Measurements from ENCODE around the gene INTS1. TPM values are rescaled to one million over a fixed set of nuclear protein-coding genes. Genes with fewer than 3 reads are reported as not detected.

Gene INTS1
- total RNA-seq, 1 donor, result 26.0 TPM

GRCh38 chr7:1461646-1462375, 42.4 kb downstream of the INTS1 start:
- no peaks in the 10 kb centered on the region for H3K9me3 ChIP-seq (ENCODE audit: low read depth, low read length)
- no peaks in the 10 kb centered on the region for H3K27me3 ChIP-seq (ENCODE audit: insufficient read depth, low read length)
- H3K4me3 ChIP-seq (ENCODE audit: low read length), result no peak overlapping the region
- H3K4me1 ChIP-seq (ENCODE audit: insufficient read depth, low read length), result peaks cover 42% of the 10 kb centered on the region

GRCh38 chr7:1460821-1461645, 43.2 kb downstream of the INTS1 start:
- peaks cover 42% of the 10 kb centered on the region for H3K4me1 ChIP-seq (ENCODE audit: insufficient read depth, low read length)
- H3K9me3 ChIP-seq (ENCODE audit: low read depth, low read length), result no peaks in the 10 kb centered on the region
- H3K27me3 ChIP-seq (ENCODE audit: insufficient read depth, low read length), result no peaks in the 10 kb centered on the region
- H3K4me3 ChIP-seq (ENCODE audit: low read length), result no peak overlapping the region

DNA sequence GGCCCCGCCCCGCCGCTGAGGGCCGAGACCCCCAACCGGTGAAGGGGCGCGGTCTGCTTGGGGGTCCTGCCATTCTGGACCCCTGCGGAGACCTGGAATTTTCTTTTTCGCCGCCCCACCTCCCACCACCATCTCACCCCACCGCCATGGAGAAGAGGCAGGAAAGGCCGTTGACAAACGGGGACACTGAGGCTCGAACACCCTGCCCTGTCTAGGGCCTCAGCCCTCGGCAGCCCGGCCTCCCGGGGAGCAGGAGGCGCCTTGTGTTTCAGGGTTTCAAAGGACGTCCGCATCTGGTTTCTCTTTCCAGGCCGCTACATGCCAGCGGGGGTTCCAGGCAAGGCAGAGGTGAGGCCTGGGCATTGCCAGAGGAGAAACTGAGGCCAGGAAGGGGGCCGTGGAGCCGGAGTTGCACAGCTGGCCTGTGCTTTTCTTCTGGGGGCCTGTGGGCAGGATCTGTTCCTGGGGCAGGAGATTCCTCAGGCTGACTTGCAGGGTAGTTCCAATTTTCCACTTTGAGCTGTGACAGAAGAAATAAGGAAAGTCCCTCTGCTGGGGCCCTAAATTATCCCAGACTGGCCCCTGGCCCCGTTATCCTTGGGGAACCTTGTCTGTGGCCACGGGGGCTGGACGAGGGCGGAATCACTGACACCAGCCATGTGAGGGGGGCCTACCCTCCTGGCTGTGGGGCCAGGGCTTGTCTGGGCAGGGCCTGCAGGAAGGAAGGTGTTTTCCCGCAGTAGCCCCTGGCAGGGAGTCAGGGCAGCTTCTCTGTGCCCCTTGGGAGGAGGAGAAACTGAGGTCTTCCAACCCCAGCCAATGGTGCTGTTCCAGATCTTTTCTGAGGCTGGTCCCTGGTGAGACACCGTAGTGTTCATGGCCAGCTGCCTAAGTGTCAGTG, 44.0 kb downstream of the INTS1 start:
- Histone ChIP-seq H3K9me3 (ENCODE audit: low read depth, low read length) (no peaks in the 10 kb centered on the region), H3K4me3 (ENCODE audit: low read length) (peak overlapping the region; percentile 42), H3K4me1 (ENCODE audit: insufficient read depth, low read length) (peaks cover 42% of the 10 kb centered on the region), H3K27me3 (ENCODE audit: insufficient read depth, low read length) (no peaks in the 10 kb centered on the region)

- H3K27me3 ChIP-seq (ENCODE audit: insufficient read depth, low read length), result no peaks in the 10 kb centered on the region
- H3K4me1 ChIP-seq (ENCODE audit: insufficient read depth, low read length), result peaks cover 42% of the 10 kb centered on the region
- no peaks in the 10 kb centered on the region for H3K9me3 ChIP-seq (ENCODE audit: low read depth, low read length)
- peak overlapping the region; percentile 62 for H3K4me3 ChIP-seq (ENCODE audit: low read length)
Observed at GRCh38 chr7:1459512-1459892, 44.7 kb downstream of the INTS1 start.

- Histone ChIP-seq H3K4me3 (ENCODE audit: low read length) (peak within 1 kb of the TSS; percentile 62), H3K4me1 (ENCODE audit: insufficient read depth, low read length) (peaks cover 42% of the 10 kb centered on the region), H3K27me3 (ENCODE audit: insufficient read depth, low read length) (no peaks in the 10 kb centered on the region), H3K9me3 (ENCODE audit: low read depth, low read length) (no peaks in the 10 kb centered on the region)
Observed at GRCh38 chr7:1458683-1459511, 45.3 kb downstream of the INTS1 start, which contains the start of gene MICALL2. TSS of gene MICALL2 (minus strand) at chr7:1459470. CDS start at chr7:1459326, 144 bp downstream.

- Histone ChIP-seq H3K9me3 (ENCODE audit: low read depth, low read length) (no peaks in the 10 kb centered on the region), H3K4me1 (ENCODE audit: insufficient read depth, low read length) (peaks cover 42% of the 10 kb centered on the region), H3K27me3 (ENCODE audit: insufficient read depth, low read length) (no peaks in the 10 kb centered on the region), H3K4me3 (ENCODE audit: low read length) (no peak overlapping the region)
Observed at GRCh38 chr7:1457949-1458682, 46.1 kb downstream of the INTS1 start.

DNA sequence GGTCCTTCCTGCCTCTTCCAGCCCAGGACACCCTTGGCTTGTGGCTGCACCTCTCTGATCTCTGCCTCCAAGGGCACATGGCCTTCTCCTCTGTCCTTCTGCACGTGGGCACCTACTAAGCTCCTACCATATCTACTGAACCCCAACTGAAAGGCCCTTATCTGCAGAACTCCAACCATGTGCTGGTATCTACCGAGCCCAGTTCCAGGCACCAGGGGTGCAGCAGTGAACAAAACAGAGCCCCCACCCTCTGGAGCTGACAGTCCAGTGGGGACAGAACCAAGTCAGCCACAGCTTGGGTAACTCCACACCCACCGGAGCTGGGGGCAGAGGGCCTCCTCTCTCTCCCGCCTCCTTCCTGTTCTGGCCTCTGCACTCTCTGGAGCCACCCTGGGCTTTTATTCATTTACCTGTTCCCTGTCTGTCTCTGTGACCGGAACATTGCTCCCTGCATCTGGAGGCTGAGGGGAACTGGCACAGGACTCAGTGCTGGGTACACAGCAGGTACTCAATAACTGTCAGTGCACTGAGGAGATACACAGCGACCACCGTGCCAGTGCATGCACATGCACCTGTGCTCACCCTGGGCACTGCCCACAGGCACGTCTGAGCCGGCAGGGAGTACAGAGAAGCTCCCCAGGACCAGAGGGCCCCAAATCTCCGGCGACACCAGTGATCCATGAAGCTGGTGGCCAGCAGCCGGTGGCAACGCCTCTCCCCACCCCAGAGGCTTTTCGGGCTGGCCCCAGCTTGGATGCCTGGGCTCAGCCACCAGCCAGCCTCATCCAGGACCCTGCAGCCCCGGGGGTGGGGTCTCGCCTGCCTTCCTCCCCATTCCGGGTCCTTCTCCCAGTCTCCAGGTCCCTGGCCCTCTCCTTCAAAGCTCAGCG, 46.9 kb downstream of the INTS1 start:
- Histone ChIP-seq H3K4me3 (ENCODE audit: low read length) (no peak overlapping the region), H3K4me1 (ENCODE audit: insufficient read depth, low read length) (peaks cover 41% of the 10 kb centered on the region), H3K27me3 (ENCODE audit: insufficient read depth, low read length) (no peaks in the 10 kb centered on the region), H3K9me3 (ENCODE audit: low read depth, low read length) (no peaks in the 10 kb centered on the region)

GRCh38 chr7:1455955-1456354, 48.2 kb downstream of the INTS1 start:
- Histone ChIP-seq H3K4me1 (ENCODE audit: insufficient read depth, low read length) (peaks cover 29% of the 10 kb centered on the region), H3K27me3 (ENCODE audit: insufficient read depth, low read length) (no peaks in the 10 kb centered on the region), H3K9me3 (ENCODE audit: low read depth, low read length) (no peaks in the 10 kb centered on the region), H3K4me3 (ENCODE audit: low read length) (no peak overlapping the region)

DNA sequence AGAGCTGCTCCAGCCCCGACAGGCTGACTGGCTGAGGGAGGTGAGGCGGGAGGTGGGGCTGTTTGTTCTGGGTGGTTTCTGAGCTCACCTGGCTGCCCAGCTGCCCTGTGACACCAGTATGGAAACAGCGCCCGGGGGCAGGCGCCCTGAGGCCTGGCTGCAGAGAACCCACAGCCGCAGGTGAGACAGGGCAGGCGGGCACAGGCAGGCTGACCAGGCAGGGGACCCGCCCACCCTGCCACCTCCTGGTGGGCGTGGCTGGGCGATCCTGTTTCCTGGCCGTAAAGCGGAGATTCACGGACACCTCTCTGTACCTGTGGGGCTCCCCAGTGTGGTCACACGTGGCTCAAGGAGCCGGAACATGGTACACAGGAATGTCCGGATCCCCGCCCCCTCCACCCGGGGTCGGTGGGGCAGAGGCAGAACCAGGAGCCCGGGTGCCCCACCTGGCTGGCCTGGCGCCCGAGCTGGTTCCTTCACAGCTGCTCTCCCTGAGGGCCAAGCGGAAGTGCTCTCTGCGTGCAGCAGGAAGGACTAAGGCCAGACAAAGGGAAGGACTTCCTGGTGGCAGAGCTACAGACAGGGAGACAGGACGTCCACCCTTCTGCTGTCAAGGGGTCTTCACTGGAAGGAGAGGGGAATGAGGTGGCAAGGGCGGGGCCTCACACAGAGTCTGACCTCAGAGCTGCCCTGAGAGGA, 48.8 kb downstream of the INTS1 start:
- no peaks in the 10 kb centered on the region for H3K27me3 ChIP-seq (ENCODE audit: insufficient read depth, low read length)
- no peak overlapping the region for H3K4me3 ChIP-seq (ENCODE audit: low read length)
- peaks cover 25% of the 10 kb centered on the region for H3K4me1 ChIP-seq (ENCODE audit: insufficient read depth, low read length)
- no peaks in the 10 kb centered on the region for H3K9me3 ChIP-seq (ENCODE audit: low read depth, low read length)

- H3K9me3 ChIP-seq (ENCODE audit: low read depth, low read length), result no peaks in the 10 kb centered on the region
- no peak overlapping the region for H3K4me3 ChIP-seq (ENCODE audit: low read length)
- H3K4me1 ChIP-seq (ENCODE audit: insufficient read depth, low read length), result peaks cover 23% of the 10 kb centered on the region
- H3K27me3 ChIP-seq (ENCODE audit: insufficient read depth, low read length), result no peaks in the 10 kb centered on the region
Observed at GRCh38 chr7:1454542-1454941, 49.6 kb downstream of the INTS1 start.

- H3K27me3 ChIP-seq (ENCODE audit: insufficient read depth, low read length), result no peaks in the 10 kb centered on the region
Observed at GRCh38 chr7:1452205-1452604, 52.0 kb downstream of the INTS1 start.

GRCh38 chr7:1450987-1451386, 53.2 kb downstream of the INTS1 start:
- H3K4me3 ChIP-seq (ENCODE audit: low read length), result no peak overlapping the region
- H3K9me3 ChIP-seq (ENCODE audit: low read depth, low read length), result no peaks in the 10 kb centered on the region
- no peaks in the 10 kb centered on the region for H3K4me1 ChIP-seq (ENCODE audit: insufficient read depth, low read length)
- H3K27me3 ChIP-seq (ENCODE audit: insufficient read depth, low read length), result no peaks in the 10 kb centered on the region

More at GRCh38 chr7:1452205-1452604, 52.0 kb downstream of the INTS1 start:
- Histone ChIP-seq H3K4me3 (ENCODE audit: low read length) (no peak overlapping the region), H3K9me3 (ENCODE audit: low read depth, low read length) (no peaks in the 10 kb centered on the region), H3K4me1 (ENCODE audit: insufficient read depth, low read length) (peaks cover 3% of the 10 kb centered on the region)
